K562 (cell line): ENCODE results near the gene RPL29. TPM values are rescaled to one million over a fixed set of nuclear protein-coding genes. Genes with fewer than 3 reads are reported as not detected.
A peak's percentile ranks its signal among the peaks of the same experiment; 100 is the strongest.

Source experiments
- CEBPG ChIP-seq, 3 experiments: fragments of 200-800 bp in 1 of 3; sonication (Bioruptor generic) in 1 of 3; sonication (generic) in 1 of 3; formaldehyde crosslinking in 1 of 3; IDR thresholded peaks in 2 of 3; conservative IDR thresholded peaks in 1 of 3; 2 replicates each; pipeline versions ENCODE4 v1.6.1 to v1.8.0; 2016 to 2022; ENCODE audit warnings: missing compliant biosample characterization in 2 of 3, missing genetic modification characterization in 2 of 3, mild to moderate bottlenecking in 1 of 3, missing genetic modification reagents in 1 of 3
- DNMT1 ChIP-seq: fragments of 450-650 bp; IDR thresholded peaks from 2 replicates; pipeline ENCODE4 v1.6.1; 2016; ENCODE audit warnings: antibody characterized with exemption, mild to moderate bottlenecking
- GTF2E2 ChIP-seq: fragments of 200-800 bp; sonication (Bioruptor generic); IDR thresholded peaks from 2 replicates; pipeline ENCODE4 v1.6.1; 2016; ENCODE audit warnings: missing genetic modification characterization, missing compliant biosample characterization
- HEY1 ChIP-seq: fragments of 250-450 bp; sonication (Bioruptor Pico); IDR thresholded peaks from 2 replicates; pipeline ENCODE4 v1.5.0; 2020; ENCODE audit warnings: mild to moderate bottlenecking, moderate library complexity, borderline replicate concordance
- NR3C1 ChIP-seq: sonication (generic); formaldehyde crosslinking; IDR thresholded peaks from 2 replicates; pipeline ENCODE4 v1.8.1; 2022; ENCODE audit warnings: missing genetic modification reagents
- PHB ChIP-seq: fragments of 250-450 bp; sonication (Bioruptor Pico); IDR thresholded peaks from 2 replicates; pipeline ENCODE4 v1.5.0; 2021
- PTRF ChIP-seq: fragments of 450-650 bp; IDR thresholded peaks from 2 replicates; pipeline ENCODE4 v1.6.1; 2016; ENCODE audit warnings: mild to moderate bottlenecking, missing genetic modification characterization, missing compliant biosample characterization
- SMARCC2 ChIP-seq: fragments of 450-650 bp; IDR thresholded peaks from 2 replicates; pipeline ENCODE4 v1.6.1; 2017; ENCODE audit warnings: antibody characterized with exemption, moderate library complexity, mild to moderate bottlenecking, low read depth
- SRSF3 ChIP-seq: fragments of 200-400 bp; formaldehyde crosslinking; IDR thresholded peaks from 2 replicates; pipeline ENCODE4 v1.6.1; 2016; ENCODE audit warnings: mild to moderate bottlenecking, low read length, moderate library complexity; ENCODE audit not compliant: insufficient read depth
- TFE3 ChIP-seq: fragments of 450-650 bp; formaldehyde crosslinking; IDR thresholded peaks from 2 replicates; pipeline ENCODE4 v1.4.0; 2020; ENCODE audit warnings: mild to moderate bottlenecking, mixed read lengths
- TSHZ1 ChIP-seq: fragments of 250-450 bp; sonication (Bioruptor Pico); IDR thresholded peaks from 2 replicates; pipeline ENCODE4 v1.4.0; 2020; ENCODE audit warnings: mild to moderate bottlenecking, moderate library complexity
- ZNF12 ChIP-seq: sonication (generic); formaldehyde crosslinking; IDR thresholded peaks from 2 replicates; pipeline ENCODE4 v1.4.0; 2020; ENCODE audit warnings: mild to moderate bottlenecking, missing genetic modification reagents
- ZNF316 ChIP-seq: fragments of 450-650 bp; IDR thresholded peaks from 2 replicates; pipeline ENCODE4 v1.6.1; 2016
- ZNF76 ChIP-seq: fragments of 250-450 bp; sonication (Bioruptor Pico); IDR thresholded peaks from 2 replicates; pipeline ENCODE4 v1.4.0; 2020; ENCODE audit warnings: mild to moderate bottlenecking, moderate library complexity, borderline replicate concordance
- polyA plus RNA-seq, 8 experiments: library from polyadenylated mRNA; depleted of rRNA in 4 of 8; stranded (reverse) in 5 of 8; unstranded in 3 of 8; fragments of >200 nt; fragmentation: Nextera tagmentation in 2 of 8; fragmentation: Illumina TruSeq in 1 of 8; extraction: Ambion mirVana in 2 of 8; extraction: Trizol in 1 of 8; gene quantifications; 2 replicates each; pipeline versions ENCODE4 v1.2.1 to v1.2.3, GENCODE V29; 2011 to 2014; ENCODE audit warnings: inconsistent platforms in 1 of 8, missing spikeins in 1 of 8
- total RNA-seq, 7 experiments: library from RNA; depleted of rRNA in 6 of 7; stranded (reverse); fragments of >200 nt in 6 of 7; fragmentation: Illumina TruSeq in 2 of 7; extraction: Trizol in 2 of 7; gene quantifications; 2 replicates each; pipeline versions ENCODE4 v1.2.1 to v1.2.3, GENCODE V29; 2011 to 2021; ENCODE audit warnings: low replicate concordance in 1 of 7
- TF ChIP-seq, protein P1 (sequence below), 2 experiments: fragments of 450-650 bp; IDR thresholded peaks; 2 replicates each; pipeline ENCODE4 v1.6.1; 2016; ENCODE audit warnings: mild to moderate bottlenecking in 2 of 2, borderline replicate concordance in 1 of 2, low read depth in 1 of 2, moderate library complexity in 1 of 2

Gene RPL29
- total and polyA plus RNA-seq, 9 of the 15 experiments (the other 6 are each of a cell fraction or from before 2014, with no cell fraction given): 568 to 1,475 (median 1,104) TPM

- TF ChIP-seq TFE3 (no peak), PHB (CRISPR knock-in tag) (no peak), HEY1 (CRISPR knock-in tag) (no peak), TSHZ1 (no peak), GTF2E2 (no peak), DNMT1 (no peak), SRSF3 (no peak), PTRF (no peak), CEBPG (CRISPR knock-in tag; IDR thresholded peaks at IDR 0.05) (no peak), CEBPG (tag; conservative IDR thresholded peaks at IDR 0.05 in 1 of 2, IDR thresholded peaks at IDR 0.05 in 1 of 2) (peak; percentile 64 to 73; a peak in 2 of 4 replicates), SMARCC2 (no peak), NR3C1 (CRISPR knock-in tag) (no peak), ZNF316 (peak; percentile 67), ZNF12 (no peak), ZNF76 (CRISPR knock-in tag) (no peak)
- TF ChIP-seq, protein P1, sequence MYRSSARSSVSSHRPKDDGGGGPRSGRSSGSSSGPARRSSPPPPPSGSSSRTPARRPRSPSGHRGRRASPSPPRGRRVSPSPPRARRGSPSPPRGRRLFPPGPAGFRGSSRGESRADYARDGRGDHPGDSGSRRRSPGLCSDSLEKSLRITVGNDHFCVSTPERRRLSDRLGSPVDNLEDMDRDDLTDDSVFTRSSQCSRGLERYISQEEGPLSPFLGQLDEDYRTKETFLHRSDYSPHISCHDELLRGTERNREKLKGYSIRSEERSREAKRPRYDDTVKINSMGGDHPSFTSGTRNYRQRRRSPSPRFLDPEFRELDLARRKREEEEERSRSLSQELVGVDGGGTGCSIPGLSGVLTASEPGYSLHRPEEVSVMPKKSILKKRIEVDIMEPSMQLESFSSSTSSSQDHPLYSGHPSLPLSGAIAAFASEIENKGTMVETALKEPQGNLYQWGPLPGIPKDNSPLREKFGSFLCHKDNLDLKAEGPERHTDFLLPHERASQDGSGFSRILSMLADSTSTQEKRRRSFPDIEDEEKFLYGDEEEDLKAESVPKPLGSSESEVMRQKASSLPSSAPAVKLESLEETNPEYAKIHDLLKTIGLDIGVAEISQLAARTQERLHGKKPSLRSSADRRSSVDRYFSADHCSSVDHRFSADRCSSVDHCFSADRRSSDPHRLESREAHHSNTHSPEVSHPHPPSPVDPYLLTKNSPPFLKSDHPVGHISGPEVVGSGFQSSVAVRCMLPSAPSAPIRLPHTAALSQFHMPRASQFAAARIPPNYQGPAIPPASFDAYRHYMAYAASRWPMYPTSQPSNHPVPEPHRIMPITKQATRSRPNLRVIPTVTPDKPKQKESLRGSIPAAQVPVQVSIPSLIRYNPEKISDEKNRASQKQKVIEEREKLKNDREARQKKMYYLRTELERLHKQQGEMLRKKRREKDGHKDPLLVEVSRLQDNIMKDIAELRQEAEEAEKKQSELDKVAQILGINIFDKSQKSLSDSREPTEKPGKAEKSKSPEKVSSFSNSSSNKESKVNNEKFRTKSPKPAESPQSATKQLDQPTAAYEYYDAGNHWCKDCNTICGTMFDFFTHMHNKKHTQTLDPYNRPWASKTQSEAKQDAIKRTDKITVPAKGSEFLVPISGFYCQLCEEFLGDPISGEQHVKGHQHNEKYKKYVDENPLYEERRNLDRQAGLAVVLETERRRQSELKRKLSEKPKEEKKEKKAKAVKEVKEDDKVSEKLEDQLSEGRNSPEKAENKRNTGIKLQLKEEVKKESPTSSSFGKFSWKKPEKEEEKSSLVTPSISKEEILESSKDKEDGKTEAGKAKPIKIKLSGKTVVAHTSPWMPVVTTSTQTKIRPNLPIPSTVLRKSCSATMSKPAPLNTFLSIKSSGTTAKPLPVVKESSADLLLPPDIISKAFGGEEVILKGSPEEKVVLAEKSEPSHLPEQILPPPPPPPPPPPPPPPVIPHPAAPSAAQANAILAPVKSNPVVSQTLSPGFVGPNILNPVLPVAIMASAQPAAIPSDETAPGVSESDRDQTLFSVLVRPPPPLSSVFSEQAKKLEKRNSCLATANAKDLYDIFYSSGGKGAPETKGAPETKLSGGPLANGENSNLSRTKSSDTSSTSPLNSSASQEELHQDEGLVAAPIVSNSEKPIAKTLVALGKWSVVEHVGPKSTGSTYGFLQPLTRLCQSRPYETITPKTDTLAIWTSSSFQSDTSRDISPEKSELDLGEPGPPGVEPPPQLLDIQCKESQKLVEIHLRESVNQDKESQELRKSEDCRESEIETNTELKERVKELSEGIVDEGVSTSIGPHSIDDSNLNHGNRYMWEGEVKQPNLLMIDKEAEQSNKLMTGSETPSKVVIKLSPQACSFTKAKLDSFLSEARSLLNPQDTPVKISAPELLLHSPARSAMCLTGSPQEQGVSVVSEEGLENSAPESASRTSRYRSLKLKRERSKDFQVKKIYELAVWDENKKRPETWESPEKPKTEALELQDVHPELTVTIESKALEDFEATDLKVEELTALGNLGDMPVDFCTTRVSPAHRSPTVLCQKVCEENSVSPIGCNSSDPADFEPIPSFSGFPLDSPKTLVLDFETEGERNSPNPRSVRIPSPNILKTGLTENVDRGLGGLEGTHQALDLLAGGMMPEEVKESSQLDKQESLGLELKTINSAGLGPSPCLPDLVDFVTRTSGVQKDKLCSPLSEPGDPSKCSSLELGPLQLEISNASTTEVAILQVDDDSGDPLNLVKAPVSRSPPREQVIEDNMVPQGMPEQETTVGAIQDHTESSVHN (IDR thresholded peaks at IDR 0.05; ENCODE audit: borderline replicate concordance in 1 of 2, low read depth in 1 of 2): no peak
These were observed 42.2 kb downstream of the RPL29 start (continued) for GRCh38 chr3:51953445-51953844.
